GM10266 (cell line): Measurements from ENCODE around the gene NAP1L4.

Source experiments
- DNase-seq: peaks from one replicate; pipeline ENCODE4 v3.0.0; 2012; ENCODE audit errors: extremely low spot score
- TF ChIP-seq, protein P1 (sequence below): IDR thresholded peaks from 2 replicates; pipeline ENCODE4 v1.5.1; 2012; ENCODE audit warnings: mild to moderate bottlenecking, low read depth; ENCODE audit not compliant: control insufficient read depth, insufficient read depth; ENCODE audit errors: missing control alignments

NAP1L4 gene, protein sequence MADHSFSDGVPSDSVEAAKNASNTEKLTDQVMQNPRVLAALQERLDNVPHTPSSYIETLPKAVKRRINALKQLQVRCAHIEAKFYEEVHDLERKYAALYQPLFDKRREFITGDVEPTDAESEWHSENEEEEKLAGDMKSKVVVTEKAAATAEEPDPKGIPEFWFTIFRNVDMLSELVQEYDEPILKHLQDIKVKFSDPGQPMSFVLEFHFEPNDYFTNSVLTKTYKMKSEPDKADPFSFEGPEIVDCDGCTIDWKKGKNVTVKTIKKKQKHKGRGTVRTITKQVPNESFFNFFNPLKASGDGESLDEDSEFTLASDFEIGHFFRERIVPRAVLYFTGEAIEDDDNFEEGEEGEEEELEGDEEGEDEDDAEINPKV

DNA sequence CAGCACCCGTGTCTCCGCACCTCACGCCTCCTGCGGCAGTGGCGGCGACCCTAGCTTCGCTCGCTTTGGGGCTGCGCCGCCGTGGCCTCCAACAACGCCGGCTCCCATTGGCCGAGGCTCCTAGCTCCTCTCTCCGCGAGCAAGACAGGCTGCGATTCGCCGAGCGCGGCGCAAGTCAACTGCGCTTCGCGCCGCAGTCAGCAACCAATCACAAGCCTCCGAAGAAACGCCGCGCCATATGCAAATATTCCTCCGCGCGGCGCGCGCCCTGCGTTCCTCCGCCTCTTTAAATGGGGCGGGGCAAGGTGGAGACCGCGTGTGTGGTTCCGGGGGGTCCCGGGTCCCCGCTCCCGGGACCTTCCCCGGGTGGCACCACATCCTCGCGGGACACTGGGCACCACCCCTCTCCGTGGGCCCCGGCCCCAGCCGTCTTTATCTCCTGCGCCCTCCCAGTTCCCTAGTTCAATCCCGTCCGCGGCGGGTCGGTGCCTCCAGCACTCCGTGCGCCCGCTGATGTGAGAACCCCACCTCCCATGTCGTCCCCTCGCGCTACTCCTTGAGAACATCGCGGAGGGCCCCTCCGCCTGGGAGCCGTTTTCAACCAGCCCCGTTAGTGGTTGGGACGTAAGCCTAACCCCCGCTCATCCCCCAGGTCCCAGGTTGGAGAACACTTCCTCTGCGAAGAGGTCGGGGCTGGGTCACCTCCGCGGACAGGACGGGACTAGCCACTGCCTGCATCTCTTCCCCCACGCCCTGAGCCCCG, at the start of gene NAP1L4:
Gene NAP1L4, minus strand, starts transcription at position 96 of the 763 bp plus-strand sequence. CDS start 13,109 bp downstream, outside the sequence.
- peak; percentile 99 for DNase-seq
- TF ChIP-seq, protein P1, sequence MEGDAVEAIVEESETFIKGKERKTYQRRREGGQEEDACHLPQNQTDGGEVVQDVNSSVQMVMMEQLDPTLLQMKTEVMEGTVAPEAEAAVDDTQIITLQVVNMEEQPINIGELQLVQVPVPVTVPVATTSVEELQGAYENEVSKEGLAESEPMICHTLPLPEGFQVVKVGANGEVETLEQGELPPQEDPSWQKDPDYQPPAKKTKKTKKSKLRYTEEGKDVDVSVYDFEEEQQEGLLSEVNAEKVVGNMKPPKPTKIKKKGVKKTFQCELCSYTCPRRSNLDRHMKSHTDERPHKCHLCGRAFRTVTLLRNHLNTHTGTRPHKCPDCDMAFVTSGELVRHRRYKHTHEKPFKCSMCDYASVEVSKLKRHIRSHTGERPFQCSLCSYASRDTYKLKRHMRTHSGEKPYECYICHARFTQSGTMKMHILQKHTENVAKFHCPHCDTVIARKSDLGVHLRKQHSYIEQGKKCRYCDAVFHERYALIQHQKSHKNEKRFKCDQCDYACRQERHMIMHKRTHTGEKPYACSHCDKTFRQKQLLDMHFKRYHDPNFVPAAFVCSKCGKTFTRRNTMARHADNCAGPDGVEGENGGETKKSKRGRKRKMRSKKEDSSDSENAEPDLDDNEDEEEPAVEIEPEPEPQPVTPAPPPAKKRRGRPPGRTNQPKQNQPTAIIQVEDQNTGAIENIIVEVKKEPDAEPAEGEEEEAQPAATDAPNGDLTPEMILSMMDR: no peak

DNA sequence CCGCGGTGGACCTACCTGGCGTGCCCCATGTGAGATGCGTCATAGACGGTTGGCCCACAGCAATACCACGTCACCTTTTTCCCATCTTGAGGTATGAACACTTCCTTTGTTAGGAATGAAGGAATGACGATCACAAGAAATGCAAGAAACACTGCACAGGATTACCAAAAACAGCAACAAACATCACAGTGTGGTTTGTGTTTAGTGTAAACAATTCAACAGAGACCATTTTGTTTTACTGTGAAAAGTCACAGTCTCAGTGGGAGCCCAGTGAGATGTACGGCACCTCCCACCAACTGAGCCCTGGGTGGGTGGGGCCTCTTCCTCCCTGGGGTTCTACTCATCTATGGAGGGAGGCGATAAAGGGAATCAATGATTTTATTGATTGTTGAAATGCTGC, 48.8 kb upstream of the NAP1L4 start:
- TF ChIP-seq, protein P1: no peak
- DNase-seq: no peak

DNA sequence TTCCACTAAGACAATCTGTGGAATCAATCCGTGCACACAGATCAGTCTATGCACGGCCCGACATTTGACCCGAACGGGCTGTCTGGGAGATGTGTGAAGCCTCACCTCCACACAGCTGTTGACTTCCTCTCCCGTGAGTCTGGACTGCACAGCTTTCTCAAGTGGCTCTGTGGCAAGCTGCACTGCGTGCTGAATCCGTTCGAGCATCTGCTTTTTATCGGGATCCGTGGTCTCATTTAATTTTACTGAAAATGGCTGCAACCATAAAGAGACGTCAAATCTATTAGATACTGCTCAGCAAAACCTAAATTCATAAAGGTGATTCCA, 45.8 kb upstream of the NAP1L4 start:
- TF ChIP-seq, protein P1: no peak
- no peak for DNase-seq

DNA sequence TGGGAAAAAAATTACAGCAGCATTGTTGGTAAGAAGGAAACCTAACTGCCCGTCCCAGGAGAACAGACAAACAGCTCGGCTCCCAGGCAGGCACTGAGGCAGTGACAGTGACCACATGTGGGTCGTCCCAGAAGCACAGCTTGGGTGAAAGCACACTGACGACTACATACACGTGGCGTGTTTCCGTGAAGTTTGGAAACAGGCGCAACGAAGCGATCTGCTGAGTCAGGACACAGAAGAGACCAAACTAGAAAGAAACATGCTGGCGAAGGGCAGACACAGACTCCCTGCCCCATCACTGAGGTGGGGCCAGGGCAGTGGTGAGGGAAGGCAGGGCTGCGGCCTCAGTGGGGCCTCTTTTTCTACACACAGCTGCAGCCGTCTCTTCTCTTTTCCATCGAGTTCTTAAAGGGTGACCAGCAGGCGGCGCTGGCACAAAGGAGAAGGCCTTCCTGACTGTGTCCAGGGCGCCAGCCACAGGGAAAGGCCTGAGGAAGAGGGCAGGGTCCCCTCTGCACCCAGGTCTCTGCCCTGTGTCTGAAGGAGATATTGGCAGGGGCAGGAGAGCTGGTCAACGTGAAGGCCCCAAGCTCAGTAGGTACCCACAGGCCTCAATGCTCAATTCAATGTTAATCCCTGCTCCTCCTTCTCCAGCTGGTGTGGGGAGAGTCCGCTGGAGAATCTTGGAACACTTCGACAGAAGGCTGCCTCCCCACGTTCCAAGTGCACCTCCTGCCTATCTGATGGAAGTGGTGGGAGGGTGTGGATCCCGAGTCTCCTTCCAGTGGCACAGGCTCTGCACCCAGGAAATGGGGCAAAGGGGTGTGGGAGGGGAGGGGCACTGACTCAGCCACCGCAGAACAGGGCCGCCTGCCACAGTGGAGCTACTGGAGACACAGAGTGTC, 45.2 kb upstream of the NAP1L4 start:
- peak; percentile 48 for DNase-seq

DNA sequence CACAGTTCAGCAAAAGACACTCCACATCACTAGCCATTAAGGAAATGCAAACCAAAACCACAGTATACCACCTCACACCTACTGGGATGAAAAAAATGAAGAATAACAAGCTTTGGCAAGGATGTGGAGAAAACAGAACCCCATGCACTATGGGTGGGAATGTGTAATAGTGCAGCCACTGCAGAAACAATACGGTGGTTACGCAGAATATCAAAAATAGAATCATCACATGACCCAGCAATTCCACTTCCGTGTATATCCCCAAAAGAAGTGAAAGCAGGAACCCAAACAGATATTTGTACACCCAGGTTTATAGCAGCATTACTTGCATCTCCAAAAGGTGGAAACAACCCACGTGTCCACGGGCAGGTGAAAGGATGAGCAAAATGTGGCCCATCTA, 44.3 kb upstream of the NAP1L4 start:
- no peak for DNase-seq
- TF ChIP-seq, protein P1: no peak

More for the DNA sequence above, 45.2 kb upstream of the NAP1L4 start:
- TF ChIP-seq, protein P1: peak; percentile 64

DNA sequence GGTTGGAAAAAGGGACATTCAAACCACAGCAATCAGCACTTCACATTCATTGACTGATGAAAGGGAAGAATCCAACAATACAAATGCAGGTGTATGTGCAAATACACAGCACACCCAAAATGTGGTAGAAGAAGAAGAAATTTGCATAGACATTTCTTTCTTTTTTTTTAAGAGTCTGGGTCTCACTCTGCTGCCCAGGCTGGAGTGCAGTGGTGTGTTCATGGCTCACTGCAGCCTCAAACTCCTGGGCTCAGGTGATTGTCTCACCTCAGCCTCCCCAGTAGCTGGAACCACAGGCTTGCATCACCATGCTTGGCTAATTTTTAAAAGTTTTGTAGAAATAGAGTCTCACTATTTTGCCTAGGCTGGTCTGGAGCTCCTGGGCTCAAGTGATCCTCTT, 43.2 kb upstream of the NAP1L4 start:
- TF ChIP-seq, protein P1: no peak

More for the DNA sequence above, 43.2 kb upstream of the NAP1L4 start:
- DNase-seq: no peak
